PFSK-1 (cell line): ENCODE measurements around the gene GPC6.

Experiments
- FOXP2 ChIP-seq: optimal IDR thresholded peaks from 2 replicates; pipeline ENCODE3; 2011; ENCODE audit warnings: borderline replicate concordance, control low read depth, inconsistent platforms; ENCODE audit not compliant: insufficient read depth; ENCODE audit errors: extremely low read length, extremely low read depth
- POLR2AphosphoS5 ChIP-seq: IDR thresholded peaks from 2 replicates; pipeline ENCODE4 v1.6.1; 2012; ENCODE audit warnings: low read depth, mild to moderate bottlenecking, control low read depth, low read length, moderate library complexity
- SIN3A ChIP-seq: IDR thresholded peaks from 2 replicates; pipeline ENCODE4 v1.6.1; 2012; ENCODE audit warnings: mild to moderate bottlenecking, low read length, moderate library complexity, borderline replicate concordance; ENCODE audit not compliant: insufficient read depth
- TAF1 ChIP-seq: IDR thresholded peaks from 2 replicates; pipeline ENCODE4 v1.6.1; 2012; ENCODE audit warnings: low read length, control low read depth, borderline replicate concordance; ENCODE audit not compliant: insufficient read depth
- TF ChIP-seq, protein P1 (sequence below), 2 experiments: IDR thresholded peaks; 2 replicates each; pipeline versions ENCODE4 v1.6.1 to v1.8.0; 2011 to 2012; ENCODE audit warnings: low read depth in 2 of 2, low read length in 2 of 2, control low read depth in 1 of 2, inconsistent platforms in 1 of 2, mild to moderate bottlenecking in 1 of 2, moderate library complexity in 1 of 2; ENCODE audit not compliant: insufficient read depth in 1 of 2

GPC6 gene

DNA sequence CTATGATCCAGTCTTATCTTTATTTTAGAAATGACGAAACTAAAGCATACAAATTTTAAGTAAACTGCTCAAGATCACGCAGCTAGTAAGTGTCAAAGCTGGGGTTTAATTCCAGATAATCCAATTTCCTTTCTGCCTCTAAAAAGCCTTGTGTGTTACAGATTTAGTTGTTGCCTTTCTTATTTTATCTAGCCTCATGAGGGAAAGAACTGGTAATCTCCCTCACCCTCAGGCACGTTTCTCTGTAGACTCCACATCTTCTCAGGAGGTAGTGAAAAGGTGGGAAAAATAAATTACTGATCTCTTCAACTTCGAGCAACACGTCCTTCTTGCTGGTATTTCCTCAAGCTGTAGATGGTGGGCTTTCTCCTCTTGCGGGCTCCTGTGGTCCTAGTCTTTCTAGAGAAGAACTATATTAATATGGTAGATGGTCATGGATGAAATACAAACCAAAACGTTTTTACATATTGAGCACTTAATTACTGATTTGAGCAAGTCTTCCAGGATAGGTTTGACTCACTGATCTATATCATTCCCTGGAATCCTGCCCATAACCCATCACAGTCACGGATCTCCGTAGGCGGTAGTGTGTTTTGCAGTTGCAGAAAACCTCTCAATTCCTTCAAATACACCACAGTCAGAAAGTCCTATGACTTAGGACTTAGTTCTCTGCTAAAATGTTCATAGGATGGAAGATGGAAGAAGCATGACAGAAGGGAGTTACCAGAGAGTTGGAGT, 733.4 kb downstream of the GPC6 start:
- TF ChIP-seq, protein P1, sequence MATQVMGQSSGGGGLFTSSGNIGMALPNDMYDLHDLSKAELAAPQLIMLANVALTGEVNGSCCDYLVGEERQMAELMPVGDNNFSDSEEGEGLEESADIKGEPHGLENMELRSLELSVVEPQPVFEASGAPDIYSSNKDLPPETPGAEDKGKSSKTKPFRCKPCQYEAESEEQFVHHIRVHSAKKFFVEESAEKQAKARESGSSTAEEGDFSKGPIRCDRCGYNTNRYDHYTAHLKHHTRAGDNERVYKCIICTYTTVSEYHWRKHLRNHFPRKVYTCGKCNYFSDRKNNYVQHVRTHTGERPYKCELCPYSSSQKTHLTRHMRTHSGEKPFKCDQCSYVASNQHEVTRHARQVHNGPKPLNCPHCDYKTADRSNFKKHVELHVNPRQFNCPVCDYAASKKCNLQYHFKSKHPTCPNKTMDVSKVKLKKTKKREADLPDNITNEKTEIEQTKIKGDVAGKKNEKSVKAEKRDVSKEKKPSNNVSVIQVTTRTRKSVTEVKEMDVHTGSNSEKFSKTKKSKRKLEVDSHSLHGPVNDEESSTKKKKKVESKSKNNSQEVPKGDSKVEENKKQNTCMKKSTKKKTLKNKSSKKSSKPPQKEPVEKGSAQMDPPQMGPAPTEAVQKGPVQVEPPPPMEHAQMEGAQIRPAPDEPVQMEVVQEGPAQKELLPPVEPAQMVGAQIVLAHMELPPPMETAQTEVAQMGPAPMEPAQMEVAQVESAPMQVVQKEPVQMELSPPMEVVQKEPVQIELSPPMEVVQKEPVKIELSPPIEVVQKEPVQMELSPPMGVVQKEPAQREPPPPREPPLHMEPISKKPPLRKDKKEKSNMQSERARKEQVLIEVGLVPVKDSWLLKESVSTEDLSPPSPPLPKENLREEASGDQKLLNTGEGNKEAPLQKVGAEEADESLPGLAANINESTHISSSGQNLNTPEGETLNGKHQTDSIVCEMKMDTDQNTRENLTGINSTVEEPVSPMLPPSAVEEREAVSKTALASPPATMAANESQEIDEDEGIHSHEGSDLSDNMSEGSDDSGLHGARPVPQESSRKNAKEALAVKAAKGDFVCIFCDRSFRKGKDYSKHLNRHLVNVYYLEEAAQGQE (IDR thresholded peaks at IDR 0.05; ENCODE audit: insufficient read depth in 1 of 2, low read depth in 2 of 2, low read length in 2 of 2), result no peak
- TF ChIP-seq FOXP2 (no peak), SIN3A (no peak), TAF1 (no peak), POLR2AphosphoS5 (no peak)

DNA sequence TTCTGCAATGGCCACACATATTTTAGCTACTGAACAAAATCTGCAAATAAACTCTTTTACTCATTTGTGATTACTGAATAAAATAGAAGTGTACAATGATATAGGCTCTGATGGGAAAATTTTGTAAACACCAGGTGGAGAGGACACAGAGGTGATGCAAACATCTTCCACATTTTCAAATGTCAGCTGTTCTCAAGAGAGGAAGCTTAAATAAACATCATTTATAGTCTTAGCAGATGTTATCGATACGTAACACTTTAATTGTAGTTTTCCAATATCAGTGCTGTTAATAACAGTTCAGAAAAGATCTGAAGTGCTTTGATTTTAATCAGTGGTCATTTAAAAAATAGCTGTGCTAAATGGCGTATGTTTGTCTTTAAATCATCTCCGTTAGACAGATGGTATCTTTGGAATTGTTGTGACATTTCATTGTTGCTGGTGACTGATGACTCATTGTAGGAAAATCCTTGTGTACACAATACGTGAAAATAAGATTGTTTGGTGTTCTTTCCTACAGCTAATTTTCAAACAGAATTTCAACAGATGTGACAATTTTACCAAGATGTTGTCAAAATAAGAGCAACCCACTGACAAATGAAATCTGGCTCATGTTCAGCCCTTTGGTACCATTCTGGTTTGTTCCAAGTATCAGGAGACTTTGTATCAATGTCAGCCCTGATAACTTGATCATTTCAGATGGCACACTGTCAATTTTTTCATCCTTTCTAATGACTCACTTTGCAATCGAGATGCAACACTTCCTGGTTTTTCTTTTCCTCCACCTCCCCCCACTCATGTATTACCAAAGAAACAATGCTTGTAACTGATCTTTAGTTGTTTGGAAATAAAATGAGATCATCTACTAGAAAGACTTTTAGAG, 736.9 kb downstream of the GPC6 start:
- TF ChIP-seq TAF1 (no peak), SIN3A (peak; percentile 33; the same call in 1 of the 2 replicates)

GRCh38 chr13:93964146-93964512, 737.5 kb downstream of the GPC6 start:
- TF ChIP-seq POLR2AphosphoS5, result no peak
- TF ChIP-seq, protein P1 (IDR thresholded peaks at IDR 0.05; ENCODE audit: insufficient read depth in 1 of 2, low read depth in 2 of 2, low read length in 2 of 2), result no peak

GRCh38 chr13:93965587-93965986, 739.0 kb downstream of the GPC6 start:
- TF ChIP-seq FOXP2 (no peak), SIN3A (no peak), POLR2AphosphoS5 (no peak), TAF1 (no peak)
- TF ChIP-seq, protein P1 (IDR thresholded peaks at IDR 0.05; ENCODE audit: insufficient read depth in 1 of 2, low read depth in 2 of 2, low read length in 2 of 2), result no peak

GRCh38 chr13:93966267-93966936, 739.8 kb downstream of the GPC6 start:
- TF ChIP-seq SIN3A (no peak), TAF1 (no peak), FOXP2 (no peak), POLR2AphosphoS5 (no peak)
- TF ChIP-seq, protein P1 (IDR thresholded peaks at IDR 0.05; ENCODE audit: insufficient read depth in 1 of 2, low read depth in 2 of 2, low read length in 2 of 2), result no peak
